GM12801 (cell line): ENCODE data around the gene ZDBF2.

Experiments
- TF ChIP-seq, protein P1 (sequence below): IDR thresholded peaks from one replicate; pipeline ENCODE4 v1.5.1; 2011; ENCODE audit warnings: control low read depth; ENCODE audit not compliant: insufficient read length; ENCODE audit errors: extremely low read depth

The ZDBF2 gene

DNA sequence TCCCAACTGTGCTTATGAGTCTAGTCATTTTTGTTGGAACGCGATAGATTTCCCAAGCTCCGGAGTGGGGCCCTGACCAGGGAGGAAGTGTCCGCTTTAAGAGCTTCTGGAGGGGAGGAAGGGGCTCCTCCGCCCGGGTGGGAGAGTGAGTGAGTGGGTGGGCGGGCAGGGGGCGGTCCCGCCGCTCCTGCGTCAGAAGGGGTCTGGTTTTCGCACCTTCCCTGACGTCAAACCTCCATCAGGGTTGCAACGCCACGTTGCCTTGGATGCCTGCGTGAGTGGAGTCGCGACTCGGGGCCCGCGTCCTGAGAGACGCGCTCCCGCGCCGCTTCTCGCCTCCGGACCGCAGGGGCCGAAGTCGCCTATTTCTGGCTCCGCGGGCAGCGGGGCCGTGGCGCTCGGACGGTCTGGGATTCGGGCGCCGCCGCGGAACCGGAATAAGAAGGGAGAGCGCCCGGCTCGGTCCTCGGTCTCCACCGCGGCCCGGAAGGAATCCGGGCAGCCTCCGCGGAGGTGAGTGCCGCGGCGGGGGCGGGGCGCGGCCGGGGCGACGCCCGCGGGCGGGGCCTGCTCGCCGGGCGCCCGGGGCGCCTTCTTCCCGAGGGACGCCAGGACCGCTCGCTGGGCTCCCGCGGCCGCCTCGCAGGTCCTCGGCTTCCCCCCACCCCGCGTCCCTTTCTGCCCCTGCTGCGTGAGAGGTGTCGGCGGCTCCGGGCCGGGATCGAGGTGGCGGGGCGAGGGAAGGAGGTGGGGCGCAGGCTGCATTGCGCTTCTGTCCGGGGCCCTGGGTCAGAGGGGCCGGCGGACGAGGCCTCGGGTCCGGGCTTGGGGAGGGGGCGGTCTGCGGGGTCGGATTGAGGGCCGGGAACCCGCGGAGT is at the start of gene ZDBF2:
ZDBF2 (plus strand) TSS at position 230 of the 878 bp plus-strand sequence. CDS start 7,187 bp downstream, outside the sequence.
- TF ChIP-seq, protein P1, sequence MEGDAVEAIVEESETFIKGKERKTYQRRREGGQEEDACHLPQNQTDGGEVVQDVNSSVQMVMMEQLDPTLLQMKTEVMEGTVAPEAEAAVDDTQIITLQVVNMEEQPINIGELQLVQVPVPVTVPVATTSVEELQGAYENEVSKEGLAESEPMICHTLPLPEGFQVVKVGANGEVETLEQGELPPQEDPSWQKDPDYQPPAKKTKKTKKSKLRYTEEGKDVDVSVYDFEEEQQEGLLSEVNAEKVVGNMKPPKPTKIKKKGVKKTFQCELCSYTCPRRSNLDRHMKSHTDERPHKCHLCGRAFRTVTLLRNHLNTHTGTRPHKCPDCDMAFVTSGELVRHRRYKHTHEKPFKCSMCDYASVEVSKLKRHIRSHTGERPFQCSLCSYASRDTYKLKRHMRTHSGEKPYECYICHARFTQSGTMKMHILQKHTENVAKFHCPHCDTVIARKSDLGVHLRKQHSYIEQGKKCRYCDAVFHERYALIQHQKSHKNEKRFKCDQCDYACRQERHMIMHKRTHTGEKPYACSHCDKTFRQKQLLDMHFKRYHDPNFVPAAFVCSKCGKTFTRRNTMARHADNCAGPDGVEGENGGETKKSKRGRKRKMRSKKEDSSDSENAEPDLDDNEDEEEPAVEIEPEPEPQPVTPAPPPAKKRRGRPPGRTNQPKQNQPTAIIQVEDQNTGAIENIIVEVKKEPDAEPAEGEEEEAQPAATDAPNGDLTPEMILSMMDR: no peak

GRCh38 chr2:206225435-206226232 is 48.8 kb upstream of the ZDBF2 start:
- TF ChIP-seq, protein P1: no peak

DNA sequence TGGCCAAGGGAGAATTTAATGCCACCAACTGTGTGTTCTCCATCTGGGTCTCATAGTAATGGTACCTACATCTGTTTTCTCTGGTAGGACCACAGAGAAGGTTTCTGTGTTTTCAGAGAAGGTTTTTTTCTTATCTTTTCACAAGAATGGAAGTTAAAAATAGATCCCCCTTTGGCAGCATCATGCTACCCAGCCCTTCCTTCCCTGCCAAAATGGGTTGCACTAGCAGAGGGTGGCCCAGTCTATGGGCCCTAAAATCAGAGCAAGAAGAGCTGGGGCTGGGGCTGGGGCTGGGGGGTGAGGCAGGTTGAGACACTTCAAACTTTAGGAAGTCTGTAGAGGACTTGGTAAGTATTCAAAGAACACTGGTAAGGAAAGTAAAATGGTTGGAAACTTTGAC is 44.8 kb upstream of the ZDBF2 start:
- TF ChIP-seq, protein P1: no peak

- TF ChIP-seq, protein P1: no peak
Observed at GRCh38 chr2:206230060-206230762, 44.3 kb upstream of the ZDBF2 start.

GRCh38 chr2:206231669-206232286 is 42.7 kb upstream of the ZDBF2 start:
- TF ChIP-seq, protein P1: no peak

DNA sequence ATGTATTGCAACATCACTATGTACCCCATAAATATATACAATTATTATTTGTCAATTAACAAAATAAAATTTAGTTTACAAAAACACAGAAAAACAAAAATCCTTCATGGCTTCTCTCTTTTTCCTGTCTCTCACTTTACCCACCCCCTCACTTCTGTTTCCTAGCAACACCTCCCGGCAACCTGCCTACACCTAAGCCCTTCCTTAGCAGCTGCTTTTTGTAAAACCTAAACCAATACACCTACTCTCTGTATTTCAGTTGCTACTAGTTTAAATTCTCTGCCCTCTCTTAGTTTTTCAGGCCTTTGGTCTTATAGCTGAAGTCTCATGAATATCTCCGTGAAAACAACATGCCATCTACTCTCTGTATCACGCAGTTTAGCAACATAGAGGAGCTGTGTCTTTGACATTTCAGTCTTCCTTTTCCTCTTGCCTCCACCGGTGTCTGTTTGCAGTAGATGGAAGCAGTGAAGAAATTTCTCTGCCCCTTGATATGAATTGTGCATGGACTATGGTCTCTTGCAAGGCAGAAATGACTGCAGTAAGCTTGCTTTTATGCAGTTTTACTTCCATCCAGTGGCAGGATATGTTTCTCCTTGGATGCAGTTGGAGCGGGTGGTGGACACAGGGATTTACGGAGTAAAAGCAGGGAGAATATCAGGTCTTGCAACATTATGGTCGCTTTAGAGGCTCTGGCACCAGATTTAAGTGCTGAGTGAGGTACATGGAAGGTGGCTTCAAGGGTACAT is 42.0 kb upstream of the ZDBF2 start:
- TF ChIP-seq, protein P1: no peak
